GM21447 (cell line): ENCODE measurements around the gene CYP26B1.

Experiments used
- ATAC-seq: cut with Tn5 transposase; IDR thresholded peaks from one replicate; pipeline ENCODE4 v1.9.1; 2021; ENCODE audit not compliant: unreplicated experiment

The CYP26B1 gene

DNA sequence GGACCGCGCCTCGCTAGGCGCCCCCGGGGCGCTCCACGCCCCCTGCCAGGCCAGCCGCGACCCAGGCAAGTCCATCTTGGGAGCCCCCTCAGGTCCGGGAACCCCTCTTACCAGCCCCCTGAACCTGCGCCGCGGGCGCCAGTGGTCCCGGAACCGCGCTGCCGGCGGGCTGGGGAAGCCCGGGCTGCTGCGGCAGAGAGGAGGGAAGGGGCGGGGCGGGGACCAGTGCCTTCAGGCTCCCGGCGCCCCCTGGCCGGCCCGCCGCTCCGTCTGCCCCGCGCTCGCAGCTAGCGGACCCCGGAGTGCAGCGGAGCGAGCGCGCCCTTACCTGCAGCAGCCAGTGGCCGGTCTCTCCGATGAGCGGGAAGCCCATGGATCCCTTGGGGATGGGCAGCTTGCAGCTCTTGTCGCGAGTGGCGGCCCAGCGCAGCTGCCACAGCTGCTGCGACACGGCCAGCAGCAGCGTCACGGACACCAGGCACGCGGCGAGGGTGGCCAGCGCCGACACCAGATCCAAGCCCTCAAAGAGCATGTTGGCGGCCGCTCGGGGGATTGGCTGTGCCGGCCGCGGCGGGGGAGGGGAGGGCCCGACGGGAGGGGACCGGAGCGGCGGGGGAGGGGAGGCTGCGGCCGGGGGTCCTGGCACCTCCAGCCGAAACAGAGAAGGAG lies at the start of gene CYP26B1:
Gene CYP26B1, minus strand, starts transcription at position 560 of the 669 bp plus-strand sequence. Its CDS starts 28 bp downstream, at position 532.
- ATAC-seq: no peak

DNA sequence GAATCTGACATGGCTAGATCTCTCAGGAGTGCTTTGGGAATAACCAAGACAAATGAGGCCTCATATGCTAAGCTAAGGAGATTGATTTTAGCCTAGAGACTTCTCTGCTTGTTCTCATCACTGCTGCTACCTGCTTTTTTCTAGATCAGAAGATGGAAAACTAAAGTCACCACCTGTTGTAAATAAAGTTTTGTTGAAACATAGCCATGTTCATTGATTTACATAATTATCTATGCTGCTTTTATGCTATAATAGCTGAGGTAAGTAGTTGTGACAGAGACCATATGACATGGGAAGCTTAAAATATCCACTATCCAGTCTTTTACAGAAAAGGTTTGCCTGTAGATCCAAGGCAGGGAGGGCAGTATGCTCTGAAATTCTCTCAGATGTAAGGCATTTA lies 46.1 kb upstream of the CYP26B1 start:
- ATAC-seq: no peak

- ATAC-seq: no peak
These were observed 43.8 kb upstream of the CYP26B1 start for GRCh38 chr2:72191441-72191840.

DNA sequence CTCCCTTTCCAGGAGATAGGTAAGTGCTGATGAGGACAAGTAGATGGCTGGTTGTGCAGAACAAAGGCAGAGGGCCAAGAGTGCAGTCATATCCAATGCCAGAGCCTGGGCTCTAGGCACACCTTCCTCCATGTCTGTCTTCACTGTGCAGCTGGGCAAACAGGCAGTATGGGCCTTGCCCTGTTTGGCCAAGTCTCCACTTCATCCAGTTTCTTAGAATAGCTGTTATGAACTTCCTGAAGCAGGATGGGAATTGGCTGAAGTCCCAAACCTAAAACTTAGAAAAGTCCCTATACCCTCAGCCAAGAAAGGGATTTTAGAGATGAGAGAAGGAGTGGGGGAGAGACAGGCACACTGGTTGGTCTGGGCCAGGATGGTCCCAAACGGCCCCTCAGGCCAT lies 37.5 kb upstream of the CYP26B1 start:
- ATAC-seq: no peak

DNA sequence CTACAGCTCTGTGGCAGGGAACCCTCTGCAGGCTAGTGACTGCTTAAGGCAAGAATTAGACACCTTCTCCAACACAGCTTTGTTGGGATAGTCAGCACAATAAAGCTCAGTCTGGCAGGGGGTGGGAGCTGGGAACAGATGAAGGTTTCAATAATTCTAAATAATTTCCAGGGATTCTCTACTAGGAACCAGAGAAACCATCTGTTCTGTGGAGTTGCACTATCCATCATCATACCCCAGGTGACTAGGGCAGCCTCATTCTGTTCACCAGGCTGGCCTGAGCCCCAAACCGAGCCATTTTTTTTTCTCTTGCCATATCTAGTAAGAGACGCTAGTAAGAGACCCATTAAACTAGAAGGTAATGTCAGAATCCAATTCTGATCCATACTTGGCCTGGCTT lies 35.8 kb upstream of the CYP26B1 start:
- ATAC-seq: no peak

GRCh38 chr2:72183016-72183415 lies 35.4 kb upstream of the CYP26B1 start:
- no peak for ATAC-seq

- no peak for ATAC-seq
These were observed 34.9 kb upstream of the CYP26B1 start for GRCh38 chr2:72182547-72182946.

GRCh38 chr2:72181616-72182015 lies 34.0 kb upstream of the CYP26B1 start:
- no peak for ATAC-seq

DNA sequence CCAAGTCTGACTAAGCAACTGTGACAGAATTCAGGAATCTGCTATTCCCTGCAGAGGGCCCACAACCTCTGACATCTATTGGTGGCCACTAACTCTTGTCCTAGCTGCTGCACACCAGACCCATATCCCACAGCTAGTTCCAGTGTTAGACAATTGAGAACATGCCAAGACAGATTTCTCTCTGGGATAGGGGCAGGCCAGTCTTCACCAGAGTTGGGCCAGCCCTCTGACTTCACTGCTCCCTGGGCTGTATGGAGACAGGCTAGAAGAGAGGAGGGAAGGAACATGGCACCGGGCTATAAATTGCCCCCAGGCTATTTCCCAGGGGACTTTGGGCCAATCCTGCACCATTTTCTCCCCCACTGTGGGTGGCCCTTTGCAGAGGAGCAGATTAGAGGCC lies 32.7 kb upstream of the CYP26B1 start:
- ATAC-seq: no peak

GRCh38 chr2:72178551-72178950 lies 30.9 kb upstream of the CYP26B1 start:
- ATAC-seq: no peak

GRCh38 chr2:72176281-72176680 lies 28.6 kb upstream of the CYP26B1 start:
- ATAC-seq: no peak

- ATAC-seq: no peak
These were observed 28.0 kb upstream of the CYP26B1 start for GRCh38 chr2:72175636-72176035.

DNA sequence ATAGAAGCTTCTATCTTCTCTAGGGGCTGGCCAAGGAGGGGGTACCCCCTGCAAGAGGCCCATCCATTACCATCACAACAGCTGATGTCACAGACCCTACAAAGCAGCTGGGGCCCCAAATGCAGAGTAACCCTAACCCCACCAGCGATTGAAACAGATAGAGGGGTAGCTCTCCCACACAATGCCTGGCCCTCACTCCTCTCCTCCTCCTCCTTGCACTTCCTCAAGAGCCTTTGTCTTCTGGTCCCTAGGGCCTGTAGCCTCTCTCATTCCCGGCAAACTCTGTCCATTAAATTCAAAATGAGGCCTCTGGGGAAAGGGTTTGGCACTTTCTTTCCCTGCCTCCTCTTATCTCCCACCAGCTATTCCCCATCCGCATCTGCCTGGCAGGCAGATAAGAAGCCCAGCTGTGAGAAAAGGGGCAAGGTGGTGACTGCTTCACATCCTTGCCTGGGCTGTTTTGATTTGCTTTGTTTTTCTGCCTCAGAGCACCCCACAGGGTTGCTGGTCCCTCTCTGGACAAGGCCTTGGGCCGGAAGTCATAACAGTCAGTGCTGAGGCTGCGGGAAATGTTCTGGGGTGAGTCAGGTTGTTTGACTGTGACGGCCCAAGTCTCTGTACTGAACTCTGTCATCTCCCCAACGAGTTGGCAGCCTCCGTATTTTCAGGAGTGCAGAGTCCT lies 26.1 kb upstream of the CYP26B1 start:
- ATAC-seq: no peak

GRCh38 chr2:72172478-72172877 lies 24.8 kb upstream of the CYP26B1 start:
- ATAC-seq: no peak

DNA sequence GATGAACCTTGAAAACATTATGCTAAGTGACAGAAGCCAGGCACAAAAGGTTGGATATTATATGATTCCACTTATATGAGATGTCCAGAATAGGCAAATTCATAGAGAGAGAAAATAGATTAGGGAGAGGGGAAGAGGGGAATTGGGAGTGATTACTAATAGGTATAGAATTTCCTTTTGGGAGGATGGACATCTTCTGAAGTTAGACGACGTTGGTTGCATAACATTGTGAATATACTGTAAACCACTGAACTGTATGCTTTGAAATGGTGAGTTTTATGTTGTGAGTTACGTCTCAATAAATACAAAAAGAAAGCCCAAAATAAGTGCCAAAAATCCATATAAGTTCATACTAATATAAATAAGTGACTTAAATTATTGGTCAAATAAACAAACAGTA lies 18.6 kb upstream of the CYP26B1 start:
- ATAC-seq: no peak

GRCh38 chr2:72165792-72166191 lies 18.1 kb upstream of the CYP26B1 start:
- no peak for ATAC-seq

DNA sequence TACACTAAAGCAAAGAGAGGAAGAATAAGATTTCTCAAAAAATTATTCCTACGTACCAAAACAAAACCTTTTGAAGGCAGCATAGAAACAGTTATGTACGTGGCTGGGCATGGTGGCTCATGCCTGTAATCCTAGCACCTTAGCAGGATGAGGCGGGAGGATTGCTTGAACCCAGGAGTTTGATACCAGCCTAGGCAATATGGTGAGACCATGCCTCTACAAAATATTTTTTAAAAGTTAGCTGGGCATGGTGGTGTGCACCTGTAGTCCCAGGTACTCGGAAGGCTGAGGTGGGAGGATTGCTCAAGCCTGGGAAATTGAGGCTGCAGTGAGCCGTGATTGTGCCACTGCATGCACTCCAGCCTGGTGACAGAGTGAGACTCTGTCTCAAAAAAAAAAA lies 14.9 kb upstream of the CYP26B1 start:
- no peak for ATAC-seq

DNA sequence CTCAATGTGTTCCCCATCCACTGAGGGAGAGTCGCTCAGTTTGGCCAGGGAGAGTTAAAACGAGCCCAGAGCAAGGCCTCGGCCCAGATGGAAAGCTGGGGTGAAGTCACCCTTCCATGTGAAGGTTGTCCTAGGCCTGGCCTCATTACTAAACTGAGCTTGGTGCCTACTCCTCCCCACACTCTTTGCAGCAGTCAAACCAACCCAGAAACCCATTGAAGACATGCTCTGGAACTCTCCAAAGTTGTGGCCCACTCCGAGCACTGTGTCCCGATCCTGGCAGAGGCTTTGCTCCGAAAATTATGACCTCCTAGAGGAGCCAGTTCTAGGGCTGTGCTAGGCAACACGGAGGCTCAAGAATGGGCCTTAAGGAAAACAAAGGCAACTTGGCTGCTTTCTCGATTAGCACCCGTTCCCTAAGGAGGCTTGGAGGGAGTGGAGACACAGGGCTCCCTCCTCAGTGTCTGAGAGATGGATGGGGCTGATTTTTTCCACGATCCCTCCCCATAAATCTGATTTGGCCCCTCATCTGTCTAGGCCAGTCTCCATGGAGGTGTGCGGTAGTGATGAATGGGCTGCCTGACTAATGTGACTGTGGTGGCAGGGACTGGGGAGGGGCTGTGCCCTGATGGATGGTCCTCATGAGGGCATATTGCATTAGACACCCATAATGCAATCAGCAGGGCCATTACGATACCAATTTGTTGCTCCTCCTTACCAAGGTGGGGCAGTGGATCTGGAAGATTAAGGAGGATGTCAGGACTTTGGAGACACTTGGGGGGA lies 11.7 kb upstream of the CYP26B1 start:
- no peak for ATAC-seq

GRCh38 chr2:72157871-72158771 lies 10.5 kb upstream of the CYP26B1 start:
- ATAC-seq: no peak

GRCh38 chr2:72156872-72157271 lies 9.2 kb upstream of the CYP26B1 start:
- ATAC-seq: no peak

DNA sequence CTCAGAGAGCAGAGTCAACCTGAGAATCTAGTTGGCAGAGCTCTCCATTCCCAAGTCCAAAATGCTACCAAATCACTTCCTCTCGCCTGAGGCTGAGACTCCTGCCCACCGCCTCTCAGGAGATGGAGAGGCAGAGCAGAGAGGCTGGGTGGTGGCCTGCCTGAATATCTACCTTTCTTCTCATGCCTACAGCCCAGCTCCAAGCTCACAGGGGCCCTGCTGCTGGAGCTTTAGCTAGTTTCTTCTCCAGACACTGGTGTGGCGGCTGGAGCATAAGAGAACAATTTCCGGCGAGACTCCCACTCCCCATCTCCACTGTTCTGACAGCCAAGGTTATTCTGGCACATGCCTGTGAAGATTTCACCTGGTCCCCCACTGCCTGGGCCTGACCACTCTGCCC lies 8.1 kb upstream of the CYP26B1 start:
- no peak for ATAC-seq
